ENCODE measurements around the gene PSORS1C2.

PSORS1C2 gene

DNA sequence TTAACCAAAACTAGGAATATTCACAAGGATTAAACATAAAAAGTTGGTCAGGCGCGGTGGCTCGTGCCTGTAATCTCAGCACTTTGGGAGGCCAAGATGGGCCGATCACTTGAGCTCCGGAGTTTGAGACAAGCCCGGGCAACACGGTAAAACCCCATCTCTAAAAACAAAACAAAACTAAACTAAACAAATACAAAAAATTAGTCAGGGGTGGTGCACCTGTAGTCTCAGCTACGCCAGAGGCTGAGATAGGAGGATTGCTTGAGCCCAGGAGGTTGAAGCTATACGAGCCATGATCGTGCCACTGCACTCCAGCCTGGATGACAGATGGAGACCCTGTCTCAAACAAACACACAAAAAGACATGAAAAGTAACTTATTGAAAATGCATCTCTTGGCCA is 3.2 kb downstream of the PSORS1C2 start:
- DNase-seq = no peak

DNA sequence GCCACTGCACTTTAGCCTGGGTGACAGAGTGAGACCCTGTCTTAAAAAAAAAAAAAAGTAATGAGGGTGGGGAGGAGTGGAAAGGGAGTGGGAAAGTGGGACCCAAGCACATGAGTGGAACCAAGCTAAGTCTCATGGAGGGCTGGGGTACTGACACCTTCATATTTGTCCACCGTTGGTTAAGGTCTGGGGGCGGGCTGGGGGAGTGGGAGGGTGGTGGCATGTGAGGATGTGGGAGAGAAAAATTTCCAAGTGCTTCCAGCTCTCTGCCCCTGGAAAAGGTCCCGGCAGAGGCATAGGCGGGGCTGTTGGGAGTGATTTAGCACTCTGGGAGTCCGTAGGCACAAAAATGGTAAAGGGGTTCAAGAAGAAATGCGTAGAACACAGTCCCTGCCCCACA is 6.1 kb downstream of the PSORS1C2 start:
- no peak for DNase-seq

DNA sequence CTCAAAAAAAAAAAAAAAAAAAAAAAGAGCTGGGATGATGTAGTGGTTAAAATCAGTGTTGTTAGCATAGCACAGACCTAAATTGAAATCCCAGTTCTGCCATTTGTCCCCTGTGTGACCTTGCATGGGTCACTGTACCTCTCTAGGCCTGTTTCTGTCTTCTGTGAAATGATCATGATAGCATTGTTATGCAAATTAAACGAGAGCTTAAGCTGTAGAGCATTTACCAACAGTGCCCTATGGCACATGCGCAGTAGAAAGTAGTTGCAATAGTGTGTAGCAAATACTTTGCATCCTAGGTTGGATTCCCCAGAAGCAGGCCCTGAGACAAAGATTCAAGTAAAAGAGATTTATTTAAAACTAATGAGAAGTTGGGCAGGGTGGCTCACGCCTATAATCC is 7.3 kb downstream of the PSORS1C2 start:
- DNase-seq = no peak

DNA sequence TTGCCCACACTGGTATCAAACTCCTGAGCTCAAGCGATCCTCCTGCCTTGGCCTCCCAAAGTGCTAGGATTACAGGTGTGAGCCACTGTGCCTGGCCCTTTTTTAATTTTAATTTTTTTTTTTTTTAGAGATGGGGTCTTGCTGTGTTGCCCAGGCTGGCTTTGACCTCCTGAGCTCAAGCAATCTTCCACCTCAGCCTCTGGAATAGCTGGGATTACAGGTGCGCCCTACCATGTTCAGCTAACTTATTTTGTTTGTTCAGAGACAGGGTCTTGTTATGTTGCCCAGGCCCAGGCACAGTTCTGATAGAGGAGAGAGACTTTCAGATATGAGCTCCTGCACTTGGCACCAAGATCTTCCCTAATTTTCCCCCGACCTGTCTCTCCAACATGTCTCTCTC is 8.1 kb downstream of the PSORS1C2 start:
- no peak for DNase-seq

DNA sequence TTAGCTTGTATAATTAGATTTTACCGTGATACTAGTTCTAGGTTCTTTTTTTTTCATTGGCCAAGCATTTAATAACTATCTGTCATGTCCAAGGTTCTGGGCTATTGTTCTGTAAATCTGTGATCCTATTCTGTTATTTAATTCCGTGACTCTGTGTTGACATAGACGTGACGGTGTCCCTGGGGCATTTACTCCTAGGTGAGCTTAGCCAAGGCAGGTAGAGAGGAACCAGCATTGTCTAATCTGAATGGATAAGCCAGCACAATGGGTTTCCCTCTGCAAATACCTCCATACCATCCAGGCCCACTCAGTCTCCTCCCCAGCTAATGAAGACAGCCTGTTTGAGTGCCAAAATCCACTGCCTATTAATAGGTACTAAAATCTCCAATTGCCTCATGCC is 9.7 kb downstream of the PSORS1C2 start:
- no peak for DNase-seq

DNA sequence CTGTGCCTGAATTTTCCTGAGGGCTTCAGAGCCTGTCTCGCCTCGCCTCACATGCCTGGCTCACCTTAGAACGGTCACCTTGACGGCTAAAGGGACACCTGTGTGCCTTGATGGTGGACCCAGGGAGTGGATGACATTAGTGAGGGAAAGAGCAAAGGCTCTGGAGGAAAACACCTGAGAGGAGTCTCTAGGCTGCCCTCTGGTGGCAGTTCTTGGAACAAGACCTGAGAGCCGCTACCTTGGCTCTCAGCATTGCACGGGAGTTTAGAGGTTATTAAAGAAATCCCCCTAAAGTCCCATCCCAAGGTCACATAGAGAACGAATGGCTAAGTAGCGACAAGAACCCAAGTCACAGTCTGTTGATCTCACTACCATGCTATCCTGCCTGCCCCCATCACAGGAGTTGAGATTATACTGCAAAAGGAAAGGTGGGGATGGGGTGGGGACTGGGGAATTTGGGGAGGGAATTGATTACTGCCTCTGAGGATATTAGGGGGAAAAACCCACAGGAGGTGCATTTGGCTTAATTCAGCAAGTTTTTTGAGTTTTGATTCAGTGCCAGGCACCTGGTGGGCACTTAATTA is 10.7 kb downstream of the PSORS1C2 start:
- DNase-seq = peak; percentile 86

DNA sequence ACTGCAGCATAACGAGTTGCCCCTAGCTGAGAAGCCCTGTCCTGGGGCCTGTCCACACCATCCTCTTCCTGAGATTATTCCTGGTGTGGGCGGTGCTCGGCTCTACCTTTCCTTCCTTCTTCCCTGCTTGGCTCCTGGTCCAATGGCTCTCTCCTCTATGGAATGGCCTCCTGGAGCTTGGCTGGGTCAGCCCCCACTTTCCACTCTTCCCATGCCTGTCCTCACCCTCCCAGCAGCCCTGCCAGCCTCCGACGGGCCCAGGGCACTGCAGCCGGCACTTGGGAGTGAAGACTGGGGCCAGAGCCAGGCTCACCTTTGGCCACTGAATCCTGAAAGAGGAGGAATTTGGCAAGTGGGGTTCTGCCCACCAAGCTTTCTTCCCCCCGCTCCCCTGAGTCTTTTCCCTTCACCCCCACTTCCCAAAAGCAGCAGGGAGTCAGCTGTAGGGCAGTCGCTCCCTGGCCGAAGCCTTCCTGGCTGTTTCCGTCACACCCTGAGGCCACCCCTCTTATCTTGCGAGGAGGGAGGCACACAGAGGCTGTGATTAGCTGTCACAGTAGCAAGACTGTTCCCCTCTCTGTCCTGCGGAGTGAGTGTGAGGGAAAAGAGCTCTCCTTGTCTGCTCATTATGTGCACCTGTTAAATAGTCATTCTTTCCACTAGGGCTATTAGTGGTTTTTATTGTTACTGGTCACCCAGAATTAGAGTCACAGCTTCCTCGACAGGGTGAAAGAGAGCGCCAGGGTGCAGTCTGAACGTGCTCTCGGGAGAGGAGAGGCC is 12.3 kb downstream of the PSORS1C2 start:
- no peak for DNase-seq

DNA sequence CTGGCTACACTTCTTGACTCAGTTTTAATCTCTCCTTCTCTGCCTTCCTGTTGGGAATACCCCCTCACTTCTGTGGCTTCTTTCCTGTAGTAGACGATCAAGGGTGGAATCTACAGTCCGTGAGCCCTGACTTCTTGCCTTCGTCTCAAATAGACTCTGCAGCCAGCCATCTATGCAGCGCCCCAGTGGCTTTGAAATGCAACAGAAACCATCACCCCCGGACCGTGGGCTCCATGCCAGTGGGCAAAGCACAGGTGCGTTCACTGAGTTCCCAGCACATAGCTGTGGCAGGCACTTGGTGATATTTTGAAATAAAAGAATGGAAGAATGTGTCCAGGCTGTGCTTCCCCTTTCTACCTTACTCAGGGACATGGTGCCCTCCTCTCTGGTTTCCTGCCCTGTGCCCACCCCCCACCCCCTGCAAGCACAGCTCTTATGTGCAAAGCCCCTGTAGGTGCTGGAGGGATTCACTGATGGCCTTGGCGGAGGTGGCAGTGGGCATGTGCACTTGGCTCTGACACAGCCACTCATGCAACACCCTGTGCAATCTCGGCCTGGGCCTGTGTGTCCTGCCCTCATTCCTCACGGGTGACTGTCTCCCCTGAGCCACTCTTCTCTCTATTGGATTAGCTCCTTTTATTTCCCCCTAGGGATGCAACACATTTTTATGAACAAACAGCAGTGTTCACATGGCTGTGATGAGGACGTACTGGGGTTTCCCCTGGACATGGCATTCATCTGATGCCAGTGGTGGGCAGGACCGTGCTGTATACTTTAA is 13.1 kb downstream of the PSORS1C2 start:
- DNase-seq = no peak

DNA sequence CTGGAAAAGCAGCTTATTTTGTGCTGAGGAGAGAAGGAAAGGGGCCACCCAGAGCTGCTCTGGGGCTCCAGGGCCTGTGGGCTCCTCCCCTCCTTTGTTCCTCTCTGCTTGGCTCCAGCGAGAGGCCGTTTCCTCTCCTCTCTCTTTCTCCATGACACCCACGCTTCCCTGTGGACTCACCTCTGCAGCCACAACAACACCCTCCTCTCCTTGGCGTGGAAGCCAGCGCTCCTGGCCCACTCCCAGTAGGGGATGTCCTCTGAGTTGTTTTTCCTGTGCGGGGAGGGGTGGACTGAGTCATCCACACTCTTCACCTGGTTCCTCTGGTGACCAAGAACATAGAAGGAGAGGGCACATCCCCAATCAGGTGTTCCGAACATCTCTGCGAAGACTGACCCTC is 13.7 kb downstream of the PSORS1C2 start:
- DNase-seq = no peak

DNA sequence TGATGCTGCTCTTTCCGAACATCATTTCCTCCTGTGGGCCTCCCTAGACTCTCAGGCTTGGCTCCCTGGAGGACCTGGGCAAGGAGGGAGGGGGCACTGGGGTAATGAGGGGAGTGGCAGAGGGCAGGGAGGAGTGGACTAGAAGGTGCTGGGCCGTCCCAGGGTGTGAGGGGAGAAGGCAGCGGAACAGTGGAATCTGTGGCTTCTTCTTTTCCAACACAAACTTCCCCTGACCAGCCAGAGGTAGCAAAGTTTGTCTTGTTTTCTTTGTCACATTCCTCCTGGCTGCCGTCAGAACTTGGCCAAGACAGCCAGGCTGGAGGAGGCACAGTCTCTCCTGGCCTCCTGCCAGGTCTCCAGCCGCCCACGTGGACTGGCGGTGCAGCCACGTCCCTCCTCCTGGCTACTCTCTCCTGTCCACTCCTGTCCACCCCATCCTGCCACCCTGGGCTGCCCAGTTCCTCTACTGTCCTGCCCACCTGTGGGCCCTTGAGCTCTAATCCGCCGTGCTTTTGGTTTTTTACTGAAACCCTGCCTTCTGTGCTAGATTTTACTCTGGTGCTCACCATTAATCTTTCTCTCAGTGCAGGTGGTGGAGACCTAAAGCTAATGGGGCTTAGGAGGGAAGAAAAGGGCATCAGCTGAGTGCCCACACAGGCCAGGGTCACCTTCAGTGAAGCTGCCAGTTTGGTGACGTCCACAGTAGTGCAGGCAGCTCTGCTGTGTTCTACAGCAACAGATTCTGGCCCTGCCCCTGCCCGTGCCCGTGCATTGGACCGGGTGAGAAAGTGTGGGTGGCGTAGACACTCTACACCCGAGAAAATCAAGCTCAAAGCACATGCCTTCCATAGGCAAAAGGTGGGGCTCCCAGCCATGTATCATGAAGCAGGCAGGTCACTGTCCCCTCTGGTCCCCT is 15.8 kb downstream of the PSORS1C2 start:
- DNase-seq = no peak

DNA sequence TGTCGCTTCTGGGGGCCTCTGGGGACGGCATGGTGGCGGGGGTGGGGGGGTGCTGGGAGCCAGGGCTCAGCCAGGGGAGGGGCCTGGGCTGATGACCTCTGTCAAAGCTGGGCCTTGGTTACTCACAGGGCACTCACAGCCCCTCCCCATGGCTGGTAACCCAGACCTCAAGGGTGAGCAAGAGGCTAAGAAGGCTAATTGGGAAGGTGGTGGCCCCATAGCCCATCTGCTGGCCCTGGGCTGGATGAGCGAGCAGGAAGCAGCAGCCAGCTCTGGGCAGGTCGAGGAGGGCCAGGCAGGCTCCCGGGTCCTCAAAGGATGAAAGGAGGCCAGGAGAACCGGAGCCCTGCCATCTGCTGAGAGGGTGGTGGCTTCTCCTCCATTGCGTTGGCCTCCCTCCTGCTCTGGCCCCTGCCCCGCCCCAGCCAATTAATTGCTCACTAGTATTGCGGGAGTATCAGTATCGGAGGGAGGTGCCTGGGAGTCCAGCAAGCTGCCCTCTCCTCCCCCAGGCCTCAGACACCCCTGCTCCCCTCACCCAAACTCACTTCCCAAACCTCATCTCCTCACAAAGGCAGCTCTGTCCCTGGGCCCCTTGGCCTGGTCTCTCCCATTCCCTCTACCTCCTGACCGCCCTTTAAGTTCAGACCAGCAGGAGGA is 17.6 kb downstream of the PSORS1C2 start:
- no peak for DNase-seq

DNA sequence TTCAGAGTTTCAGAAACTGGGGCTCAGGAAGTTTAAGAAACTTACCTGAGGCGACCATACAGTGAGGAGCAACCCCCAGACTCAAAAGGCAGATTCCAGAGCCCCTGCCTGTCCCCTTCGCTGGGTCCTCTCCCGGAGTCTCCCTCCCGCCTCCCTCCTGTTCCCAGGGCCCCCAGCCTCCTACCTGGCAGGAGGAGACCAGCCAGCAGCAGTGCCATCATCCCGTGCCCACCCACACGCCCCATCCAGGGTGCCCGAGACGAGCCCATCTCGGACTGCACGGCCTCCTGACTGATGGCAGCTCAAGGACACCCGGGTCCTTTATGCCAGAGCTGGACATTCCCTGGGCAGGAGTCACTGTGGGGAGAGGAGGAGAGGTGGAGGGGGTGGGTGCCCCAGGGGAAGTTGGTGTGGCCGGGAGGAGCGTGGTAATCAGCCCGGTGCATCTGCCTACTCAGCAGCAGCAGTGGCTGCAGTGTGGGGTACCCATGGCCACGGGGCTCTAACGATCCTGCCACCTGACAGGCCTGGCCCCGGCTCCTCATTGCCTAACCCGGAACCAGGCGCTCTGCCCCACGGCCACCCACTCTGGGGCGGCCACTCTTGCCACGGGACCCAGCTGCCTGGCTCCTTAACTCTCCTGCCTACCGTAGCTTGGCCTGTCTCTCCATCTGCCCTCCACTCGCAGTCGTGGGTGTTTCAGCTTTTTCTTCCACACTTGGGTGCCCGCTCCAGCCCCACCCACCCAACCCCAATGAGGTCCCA is 18.5 kb downstream of the PSORS1C2 start, which contains the start of gene CDSN:
Gene CDSN (minus strand): TSS at position 296 of the 765 bp plus-strand sequence. CDS start 27 bp downstream, at position 269.
- no peak for DNase-seq

DNA sequence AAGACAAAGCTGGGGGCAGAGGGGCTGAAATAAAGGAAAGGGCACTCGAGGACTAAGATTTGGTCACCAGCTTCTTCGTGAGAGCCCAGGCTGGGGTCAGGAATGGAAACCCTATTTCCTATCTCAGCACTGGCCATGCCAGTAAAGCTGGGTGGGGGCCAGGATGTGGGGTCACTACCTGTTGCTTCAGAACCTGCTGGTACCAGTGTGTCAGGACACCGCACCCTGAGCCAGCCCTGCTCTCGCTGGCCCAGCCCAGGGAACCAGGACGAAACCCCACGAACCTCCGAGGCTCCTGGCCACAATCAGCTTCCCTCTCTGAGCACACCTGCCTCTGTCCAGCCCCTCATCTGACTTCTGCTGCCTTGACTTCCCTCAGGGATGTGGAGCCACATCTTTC is 20.7 kb downstream of the PSORS1C2 start:
- DNase-seq = no peak

DNA sequence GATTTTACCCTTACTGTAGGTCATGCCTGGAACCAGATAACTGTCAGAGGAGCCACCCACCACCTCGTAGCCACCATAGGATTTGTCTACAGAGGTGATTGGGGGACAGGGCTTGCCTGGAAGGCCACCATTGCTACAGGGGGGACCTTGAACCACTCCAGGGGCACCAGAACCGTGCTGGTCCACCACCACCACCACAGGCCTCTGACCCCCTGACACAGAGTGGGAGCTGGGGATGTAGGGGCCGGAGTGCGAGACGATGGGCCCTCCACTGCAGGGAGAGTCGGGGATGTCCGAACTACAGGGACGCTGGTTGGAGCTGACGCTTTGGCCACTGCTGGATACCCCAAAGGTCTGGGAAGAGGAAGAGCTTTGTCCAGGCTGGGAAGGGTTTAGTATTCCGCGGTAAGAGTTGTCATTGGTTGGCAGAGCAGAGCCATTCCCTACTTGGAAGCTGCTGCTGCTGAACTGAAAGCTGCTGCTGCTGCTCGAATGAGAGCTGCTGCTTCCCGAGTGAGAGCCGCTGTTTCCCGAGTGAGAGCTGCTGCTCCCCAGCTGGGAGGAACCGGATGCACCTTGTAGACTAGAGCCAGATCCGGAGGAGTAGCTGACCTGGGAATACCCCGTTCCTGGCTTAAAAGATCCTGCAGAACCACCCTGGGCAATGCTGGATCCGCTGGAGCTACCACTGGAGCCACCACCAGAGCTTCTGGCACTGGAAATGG is 22.0 kb downstream of the PSORS1C2 start:
- DNase-seq = no peak

DNA sequence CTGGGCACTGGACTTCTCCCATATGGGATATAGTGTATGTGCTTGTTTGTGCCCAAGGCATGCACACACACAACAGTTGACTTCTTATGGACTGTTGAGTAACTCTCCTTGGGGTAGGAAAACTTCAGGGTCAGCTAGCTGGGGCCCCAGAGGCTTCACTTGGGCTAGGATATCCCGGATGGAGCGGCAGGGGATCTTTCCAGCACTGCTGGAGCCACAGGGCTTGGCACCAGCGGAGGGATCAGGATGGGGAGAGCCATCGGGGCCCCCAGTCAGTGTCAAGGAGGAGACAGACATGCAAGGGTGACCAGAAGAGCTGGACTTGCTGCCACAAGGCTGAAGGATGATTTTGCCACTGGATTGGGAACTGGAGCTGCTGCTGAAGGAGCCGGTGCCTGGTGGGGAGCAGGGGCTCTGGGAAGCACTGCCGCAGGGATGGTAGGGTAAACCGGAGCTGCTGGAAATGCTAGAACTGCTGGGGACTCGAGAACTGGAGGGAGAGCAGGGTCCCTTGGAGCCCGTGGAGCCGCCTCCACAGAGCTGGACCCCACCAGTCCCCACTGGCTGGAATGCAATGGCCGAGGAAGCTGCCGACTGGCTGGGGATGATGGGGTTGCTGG is 22.8 kb downstream of the PSORS1C2 start:
- no peak for DNase-seq

DNA sequence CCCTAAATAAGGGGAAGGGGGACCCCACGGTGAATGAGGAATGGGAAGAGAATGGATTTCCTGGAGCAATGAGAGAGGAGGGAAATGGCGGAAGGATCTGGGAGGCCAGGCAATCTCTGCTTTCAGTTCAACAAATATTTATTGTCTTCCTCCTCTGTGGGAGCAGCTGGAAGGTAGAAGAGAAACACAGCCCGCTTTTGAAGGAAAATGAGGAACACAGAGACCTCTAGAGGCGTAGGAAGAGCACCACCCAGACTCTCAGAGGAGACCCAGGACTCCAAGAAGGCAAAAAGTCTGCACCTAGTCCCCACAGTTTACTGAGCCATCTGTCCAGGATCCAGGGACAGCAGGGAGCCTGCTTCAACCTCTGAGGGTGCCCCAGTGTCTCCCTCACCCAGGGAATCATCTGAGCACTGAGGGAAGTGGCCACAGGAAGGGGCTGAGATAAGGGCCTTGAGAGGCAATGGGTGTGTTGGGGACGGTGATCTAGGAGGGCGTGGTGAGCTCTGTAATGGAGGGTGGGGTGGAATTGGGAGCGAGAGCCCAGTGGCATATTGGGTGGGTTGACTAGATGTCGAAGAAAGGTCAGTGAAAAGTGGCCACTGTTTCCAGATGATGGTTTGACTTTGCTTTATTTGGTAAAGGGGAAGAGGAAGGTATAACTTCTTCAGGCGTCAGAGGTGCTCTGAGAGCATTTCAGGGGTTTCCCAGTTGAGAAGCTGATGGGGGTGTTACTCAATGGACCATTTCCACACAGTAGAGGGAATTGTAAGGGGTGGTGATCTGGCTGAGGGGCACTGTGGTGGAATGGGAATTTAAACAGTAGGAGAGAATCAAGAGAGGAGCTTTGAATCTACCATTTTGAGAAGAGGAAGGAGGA is 23.7 kb downstream of the PSORS1C2 start:
- DNase-seq = no peak

DNA sequence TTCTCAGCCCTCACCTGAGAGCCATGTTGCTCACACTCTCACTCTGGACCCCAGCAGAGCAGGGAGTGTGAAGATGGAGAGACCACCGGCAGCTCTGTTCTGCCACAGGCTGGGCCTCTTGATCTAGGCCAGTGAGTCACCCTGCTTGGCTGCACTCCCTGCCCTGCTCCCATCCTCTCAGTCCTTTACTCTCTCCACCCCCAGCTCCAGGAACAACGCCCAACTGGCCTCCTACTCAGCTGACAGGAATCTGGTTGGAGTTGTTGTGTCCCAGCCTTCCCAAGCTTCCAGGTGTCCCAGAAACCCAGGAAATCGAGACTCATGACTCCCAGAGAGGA is 24.4 kb downstream of the PSORS1C2 start, which contains the start of gene PSORS1C1:
Gene PSORS1C1 (plus strand): TSS at position 260 of the 338 bp plus-strand sequence. CDS start 14,833 bp downstream, outside the sequence.
- no peak for DNase-seq

DNA sequence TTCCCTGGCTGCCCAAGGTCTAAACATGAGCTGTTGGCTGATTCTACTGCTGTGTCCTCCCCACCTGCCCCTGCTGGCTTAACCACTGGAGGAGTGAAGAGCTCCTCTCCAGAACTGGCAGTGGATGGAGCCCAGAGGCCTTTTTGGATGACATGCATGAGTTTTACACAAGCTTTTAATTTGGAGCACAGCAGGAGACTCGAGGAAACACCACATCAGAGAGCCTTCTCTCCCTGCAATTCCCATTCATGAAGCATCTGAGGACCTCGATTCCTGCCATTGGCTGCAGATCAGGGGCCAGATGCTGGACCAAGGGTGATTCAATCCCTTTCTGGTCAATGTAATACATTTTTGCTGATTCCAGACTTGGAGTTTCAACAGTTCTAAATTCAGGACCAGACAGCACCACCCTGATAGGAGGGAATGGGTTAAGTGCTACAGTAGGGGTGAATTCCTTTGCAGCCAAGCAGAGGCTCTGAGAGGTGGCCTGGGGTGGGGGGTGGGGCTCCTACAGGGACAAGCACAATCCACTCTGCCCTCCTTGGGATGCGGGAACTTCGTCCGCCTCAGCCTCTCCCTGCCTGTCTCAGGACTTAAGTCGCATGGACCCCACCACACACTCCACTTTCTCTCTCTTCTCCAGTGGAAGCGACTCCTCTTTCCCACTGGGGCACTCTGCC is 24.9 kb downstream of the PSORS1C2 start:
- no peak for DNase-seq

DNA sequence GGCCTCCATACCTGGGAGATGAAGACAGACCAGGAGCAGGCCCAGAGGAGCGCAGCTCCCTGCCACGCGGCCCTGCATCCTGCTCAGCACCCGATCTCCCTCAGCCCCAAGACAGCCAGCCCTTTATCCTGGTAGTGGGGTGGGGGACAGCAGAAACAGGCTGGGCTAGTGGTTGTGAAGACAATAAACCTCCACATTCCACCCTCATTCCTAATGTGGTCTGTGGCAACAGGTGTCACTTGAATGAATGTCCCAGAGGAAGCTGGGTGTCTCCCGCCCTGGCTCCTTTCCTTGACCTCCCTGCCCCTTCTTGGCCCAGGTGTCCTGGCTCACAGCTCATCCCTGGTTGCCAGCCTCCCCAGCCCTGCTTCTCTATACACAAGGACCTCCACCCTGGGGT is 26.4 kb downstream of the PSORS1C2 start, which contains the start of gene C6orf15:
Gene C6orf15 (minus strand): TSS at position 98 of the 400 bp plus-strand sequence. CDS start 20 bp downstream, at position 78.
- DNase-seq = no peak

Measured in CD4-positive, alpha-beta T cell treated with Interleukin-17A for 4 hours (primary cell).